K562 (cell line): ENCODE measurements around the gene PAFAH1B2. TPM values are rescaled to one million over a fixed set of nuclear protein-coding genes. Genes with fewer than 3 reads are reported as not detected.

ENCODE experiments used
- ARID2 ChIP-seq: fragments of 450-650 bp; IDR thresholded peaks from 2 replicates; pipeline ENCODE4 v1.6.1; 2017; ENCODE audit warnings: antibody characterized with exemption, mild to moderate bottlenecking
- BHLHE40 ChIP-seq: IDR thresholded peaks from 2 replicates; pipeline ENCODE4 v1.6.1; 2011; ENCODE audit warnings: low read length, improper control_type of control experiment
- FOXJ3 ChIP-seq: sonication (generic); formaldehyde crosslinking; IDR thresholded peaks from 2 replicates; pipeline ENCODE4 v1.4.0; 2020; ENCODE audit warnings: mild to moderate bottlenecking, missing genetic modification reagents
- HIVEP1 ChIP-seq: fragments of 250-450 bp; sonication (Bioruptor Pico); IDR thresholded peaks from 2 replicates; pipeline ENCODE4 v1.4.0; 2020; ENCODE audit warnings: mild to moderate bottlenecking
- HNRNPK ChIP-seq: fragments of 200-400 bp; formaldehyde crosslinking; IDR thresholded peaks from one replicate; pipeline ENCODE4 v1.6.1; 2018; ENCODE audit warnings: mild to moderate bottlenecking, low read depth, low read length; ENCODE audit not compliant: poor library complexity, severe bottlenecking
- KLF16 ChIP-seq: IDR thresholded peaks from 2 replicates; pipeline ENCODE4 v1.6.1; 2016; ENCODE audit warnings: antibody characterized with exemption
- POLR3G ChIP-seq: IDR thresholded peaks from 2 replicates; pipeline ENCODE4 v1.6.1; 2011; ENCODE audit not compliant: insufficient read length, insufficient replicate concordance; ENCODE audit errors: extremely low read depth
- RBM39 ChIP-seq: fragments of 200-400 bp; formaldehyde crosslinking; optimal IDR thresholded peaks from 2 replicates; pipeline ENCODE3; 2018; ENCODE audit warnings: low read depth, low read length
- SMARCB1 ChIP-seq: IDR thresholded peaks from 2 replicates; pipeline ENCODE4 v1.6.1; 2011; ENCODE audit warnings: improper control_type of control experiment, low read depth; ENCODE audit not compliant: insufficient read length
- ZNF584 ChIP-seq: fragments of 200-800 bp; sonication (Bioruptor generic); IDR thresholded peaks from 2 replicates; pipeline ENCODE4 v1.6.1; 2016; ENCODE audit warnings: low read depth, mild to moderate bottlenecking, missing genetic modification characterization, missing compliant biosample characterization
- ZNF780A ChIP-seq: fragments of 250-450 bp; sonication (Bioruptor Pico); IDR thresholded peaks from 2 replicates; pipeline ENCODE4 v1.5.0; 2021; ENCODE audit warnings: mild to moderate bottlenecking
- polyA plus RNA-seq, 8 experiments: library from polyadenylated mRNA; depleted of rRNA in 4 of 8; stranded (reverse) in 5 of 8; unstranded in 3 of 8; fragments of >200 nt; fragmentation: Nextera tagmentation in 2 of 8; fragmentation: Illumina TruSeq in 1 of 8; extraction: Ambion mirVana in 2 of 8; extraction: Trizol in 1 of 8; gene quantifications; 2 replicates each; pipeline versions ENCODE4 v1.2.1 to v1.2.3, GENCODE V29; 2011 to 2014; ENCODE audit warnings: inconsistent platforms in 1 of 8, missing spikeins in 1 of 8
- total RNA-seq, 7 experiments: library from RNA; depleted of rRNA in 6 of 7; stranded (reverse); fragments of >200 nt in 6 of 7; fragmentation: Illumina TruSeq in 2 of 7; extraction: Trizol in 2 of 7; gene quantifications; 2 replicates each; pipeline versions ENCODE4 v1.2.1 to v1.2.3, GENCODE V29; 2011 to 2021; ENCODE audit warnings: low replicate concordance in 1 of 7
- TF ChIP-seq, protein P1 (sequence below): fragments of 450-650 bp; IDR thresholded peaks from 2 replicates; pipeline ENCODE4 v1.6.1; 2016; ENCODE audit warnings: antibody characterized with exemption
- TF ChIP-seq, protein P2 (sequence below), 2 experiments: fragments of 450-650 bp; IDR thresholded peaks; 2 replicates each; pipeline ENCODE4 v1.6.1; 2016
- TF ChIP-seq, protein P3 (sequence below): fragments of 450-650 bp; formaldehyde crosslinking; IDR thresholded peaks from 2 replicates; pipeline ENCODE4 v1.4.0; 2022; ENCODE audit warnings: mild to moderate bottlenecking, moderate library complexity
- TF ChIP-seq, protein P4 (sequence below): sonication (generic); formaldehyde crosslinking; IDR thresholded peaks from 2 replicates; pipeline ENCODE4 v1.8.0; 2022; ENCODE audit warnings: mild to moderate bottlenecking, missing genetic modification reagents
- TF ChIP-seq, protein P5 (sequence below): fragments of 150-350 bp; conservative IDR thresholded peaks from 2 replicates; pipeline ENCODE4 v1.6.1; 2014; ENCODE audit warnings: low read length

The PAFAH1B2 gene
- total and polyA plus RNA-seq, 9 of the 15 experiments (the other 6 are each of a cell fraction or from before 2014, with no cell fraction given): 27.8 to 94.7 (median 64.9) TPM

DNA sequence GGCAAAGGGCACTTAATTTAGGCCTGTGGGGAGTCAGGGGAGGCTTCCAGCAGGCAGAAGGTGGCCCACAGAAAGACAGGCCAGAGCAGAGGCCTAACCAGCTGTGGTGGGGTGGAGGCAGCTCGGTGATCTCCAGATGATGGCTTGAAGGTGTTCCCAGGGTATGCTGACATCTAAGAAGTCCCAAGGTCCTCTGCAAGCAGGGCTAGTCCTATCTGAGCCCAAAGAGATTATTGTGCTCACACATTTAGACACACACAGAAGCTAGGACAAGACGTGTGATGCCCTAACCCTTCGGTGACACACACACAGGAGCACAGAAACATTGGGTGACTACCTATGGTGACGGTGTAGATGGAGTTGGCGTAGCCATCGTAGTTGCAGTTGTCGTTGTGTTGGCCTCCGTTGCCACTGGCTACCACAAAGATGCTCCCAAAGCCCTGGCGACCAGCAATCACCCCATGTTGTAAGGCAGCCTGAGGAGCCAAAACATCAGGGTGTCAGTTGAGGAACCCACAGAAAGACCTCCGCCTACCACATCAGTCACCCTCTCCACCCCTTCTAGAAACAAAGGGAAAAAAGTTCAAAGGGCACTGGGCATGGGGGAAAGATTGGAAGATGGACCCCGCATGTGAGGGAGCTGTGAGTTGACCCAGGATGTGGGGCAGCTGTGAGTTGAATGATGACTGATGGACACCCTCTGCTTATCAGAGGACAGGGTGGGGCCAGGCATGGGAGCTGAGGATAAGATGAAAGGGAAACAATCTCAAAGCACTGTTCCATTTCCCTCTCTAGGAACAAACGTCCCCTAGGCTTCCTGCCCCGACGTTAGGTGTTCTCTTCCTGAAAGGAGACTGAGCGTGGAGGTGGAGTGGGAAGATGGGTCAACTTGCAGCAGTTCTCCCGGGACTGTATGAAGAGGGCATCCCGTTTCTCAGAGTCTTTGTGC lies 79.9 kb downstream of the PAFAH1B2 start (continued):
- TF ChIP-seq ZNF780A (CRISPR knock-in tag) (no peak), RBM39 (no peak), SMARCB1 (no peak), BHLHE40 (no peak), FOXJ3 (CRISPR knock-in tag) (no peak), HIVEP1 (CRISPR knock-in tag) (no peak), ZNF584 (CRISPR knock-in tag) (0 out of 2 replicates have a peak, but pooled peaks have one; percentile 28), KLF16 (peak; percentile 94), ARID2 (no peak), POLR3G (no peak), HNRNPK (no peak)
- TF ChIP-seq, protein P1, sequence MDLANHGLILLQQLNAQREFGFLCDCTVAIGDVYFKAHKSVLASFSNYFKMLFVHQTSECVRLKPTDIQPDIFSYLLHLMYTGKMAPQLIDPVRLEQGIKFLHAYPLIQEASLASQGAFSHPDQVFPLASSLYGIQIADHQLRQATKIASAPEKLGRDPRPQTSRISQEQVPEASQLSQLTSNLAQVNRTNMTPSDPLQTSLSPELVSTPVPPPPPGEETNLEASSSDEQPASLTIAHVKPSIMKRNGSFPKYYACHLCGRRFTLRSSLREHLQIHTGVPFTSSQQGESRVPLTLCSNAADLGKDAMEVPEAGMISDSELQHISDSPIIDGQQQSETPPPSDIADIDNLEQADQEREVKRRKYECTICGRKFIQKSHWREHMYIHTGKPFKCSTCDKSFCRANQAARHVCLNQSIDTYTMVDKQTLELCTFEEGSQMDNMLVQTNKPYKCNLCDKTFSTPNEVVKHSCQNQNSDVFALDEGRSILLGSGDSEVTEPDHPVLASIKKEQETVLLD: peak; percentile 62; the same call in 1 of the 2 replicates
- TF ChIP-seq, protein P2, sequence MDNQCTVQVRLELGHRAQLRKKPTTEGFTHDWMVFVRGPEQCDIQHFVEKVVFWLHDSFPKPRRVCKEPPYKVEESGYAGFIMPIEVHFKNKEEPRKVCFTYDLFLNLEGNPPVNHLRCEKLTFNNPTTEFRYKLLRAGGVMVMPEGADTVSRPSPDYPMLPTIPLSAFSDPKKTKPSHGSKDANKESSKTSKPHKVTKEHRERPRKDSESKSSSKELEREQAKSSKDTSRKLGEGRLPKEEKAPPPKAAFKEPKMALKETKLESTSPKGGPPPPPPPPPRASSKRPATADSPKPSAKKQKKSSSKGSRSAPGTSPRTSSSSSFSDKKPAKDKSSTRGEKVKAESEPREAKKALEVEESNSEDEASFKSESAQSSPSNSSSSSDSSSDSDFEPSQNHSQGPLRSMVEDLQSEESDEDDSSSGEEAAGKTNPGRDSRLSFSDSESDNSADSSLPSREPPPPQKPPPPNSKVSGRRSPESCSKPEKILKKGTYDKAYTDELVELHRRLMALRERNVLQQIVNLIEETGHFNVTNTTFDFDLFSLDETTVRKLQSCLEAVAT (IDR thresholded peaks at IDR 0.05): no peak
- TF ChIP-seq, protein P3, sequence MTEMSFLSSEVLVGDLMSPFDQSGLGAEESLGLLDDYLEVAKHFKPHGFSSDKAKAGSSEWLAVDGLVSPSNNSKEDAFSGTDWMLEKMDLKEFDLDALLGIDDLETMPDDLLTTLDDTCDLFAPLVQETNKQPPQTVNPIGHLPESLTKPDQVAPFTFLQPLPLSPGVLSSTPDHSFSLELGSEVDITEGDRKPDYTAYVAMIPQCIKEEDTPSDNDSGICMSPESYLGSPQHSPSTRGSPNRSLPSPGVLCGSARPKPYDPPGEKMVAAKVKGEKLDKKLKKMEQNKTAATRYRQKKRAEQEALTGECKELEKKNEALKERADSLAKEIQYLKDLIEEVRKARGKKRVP (CRISPR knock-in tag): no peak
- TF ChIP-seq, protein P4, sequence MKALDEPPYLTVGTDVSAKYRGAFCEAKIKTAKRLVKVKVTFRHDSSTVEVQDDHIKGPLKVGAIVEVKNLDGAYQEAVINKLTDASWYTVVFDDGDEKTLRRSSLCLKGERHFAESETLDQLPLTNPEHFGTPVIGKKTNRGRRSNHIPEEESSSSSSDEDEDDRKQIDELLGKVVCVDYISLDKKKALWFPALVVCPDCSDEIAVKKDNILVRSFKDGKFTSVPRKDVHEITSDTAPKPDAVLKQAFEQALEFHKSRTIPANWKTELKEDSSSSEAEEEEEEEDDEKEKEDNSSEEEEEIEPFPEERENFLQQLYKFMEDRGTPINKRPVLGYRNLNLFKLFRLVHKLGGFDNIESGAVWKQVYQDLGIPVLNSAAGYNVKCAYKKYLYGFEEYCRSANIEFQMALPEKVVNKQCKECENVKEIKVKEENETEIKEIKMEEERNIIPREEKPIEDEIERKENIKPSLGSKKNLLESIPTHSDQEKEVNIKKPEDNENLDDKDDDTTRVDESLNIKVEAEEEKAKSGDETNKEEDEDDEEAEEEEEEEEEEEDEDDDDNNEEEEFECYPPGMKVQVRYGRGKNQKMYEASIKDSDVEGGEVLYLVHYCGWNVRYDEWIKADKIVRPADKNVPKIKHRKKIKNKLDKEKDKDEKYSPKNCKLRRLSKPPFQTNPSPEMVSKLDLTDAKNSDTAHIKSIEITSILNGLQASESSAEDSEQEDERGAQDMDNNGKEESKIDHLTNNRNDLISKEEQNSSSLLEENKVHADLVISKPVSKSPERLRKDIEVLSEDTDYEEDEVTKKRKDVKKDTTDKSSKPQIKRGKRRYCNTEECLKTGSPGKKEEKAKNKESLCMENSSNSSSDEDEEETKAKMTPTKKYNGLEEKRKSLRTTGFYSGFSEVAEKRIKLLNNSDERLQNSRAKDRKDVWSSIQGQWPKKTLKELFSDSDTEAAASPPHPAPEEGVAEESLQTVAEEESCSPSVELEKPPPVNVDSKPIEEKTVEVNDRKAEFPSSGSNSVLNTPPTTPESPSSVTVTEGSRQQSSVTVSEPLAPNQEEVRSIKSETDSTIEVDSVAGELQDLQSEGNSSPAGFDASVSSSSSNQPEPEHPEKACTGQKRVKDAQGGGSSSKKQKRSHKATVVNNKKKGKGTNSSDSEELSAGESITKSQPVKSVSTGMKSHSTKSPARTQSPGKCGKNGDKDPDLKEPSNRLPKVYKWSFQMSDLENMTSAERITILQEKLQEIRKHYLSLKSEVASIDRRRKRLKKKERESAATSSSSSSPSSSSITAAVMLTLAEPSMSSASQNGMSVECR (CRISPR knock-in tag): no peak
- TF ChIP-seq, protein P5, sequence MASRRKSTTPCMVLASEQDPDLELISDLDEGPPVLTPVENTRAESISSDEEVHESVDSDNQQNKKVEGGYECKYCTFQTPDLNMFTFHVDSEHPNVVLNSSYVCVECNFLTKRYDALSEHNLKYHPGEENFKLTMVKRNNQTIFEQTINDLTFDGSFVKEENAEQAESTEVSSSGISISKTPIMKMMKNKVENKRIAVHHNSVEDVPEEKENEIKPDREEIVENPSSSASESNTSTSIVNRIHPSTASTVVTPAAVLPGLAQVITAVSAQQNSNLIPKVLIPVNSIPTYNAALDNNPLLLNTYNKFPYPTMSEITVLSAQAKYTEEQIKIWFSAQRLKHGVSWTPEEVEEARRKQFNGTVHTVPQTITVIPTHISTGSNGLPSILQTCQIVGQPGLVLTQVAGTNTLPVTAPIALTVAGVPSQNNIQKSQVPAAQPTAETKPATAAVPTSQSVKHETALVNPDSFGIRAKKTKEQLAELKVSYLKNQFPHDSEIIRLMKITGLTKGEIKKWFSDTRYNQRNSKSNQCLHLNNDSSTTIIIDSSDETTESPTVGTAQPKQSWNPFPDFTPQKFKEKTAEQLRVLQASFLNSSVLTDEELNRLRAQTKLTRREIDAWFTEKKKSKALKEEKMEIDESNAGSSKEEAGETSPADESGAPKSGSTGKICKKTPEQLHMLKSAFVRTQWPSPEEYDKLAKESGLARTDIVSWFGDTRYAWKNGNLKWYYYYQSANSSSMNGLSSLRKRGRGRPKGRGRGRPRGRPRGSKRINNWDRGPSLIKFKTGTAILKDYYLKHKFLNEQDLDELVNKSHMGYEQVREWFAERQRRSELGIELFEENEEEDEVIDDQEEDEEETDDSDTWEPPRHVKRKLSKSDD: no peak
